Measurements from ENCODE around the gene WFDC2.

WFDC2 gene

DNA sequence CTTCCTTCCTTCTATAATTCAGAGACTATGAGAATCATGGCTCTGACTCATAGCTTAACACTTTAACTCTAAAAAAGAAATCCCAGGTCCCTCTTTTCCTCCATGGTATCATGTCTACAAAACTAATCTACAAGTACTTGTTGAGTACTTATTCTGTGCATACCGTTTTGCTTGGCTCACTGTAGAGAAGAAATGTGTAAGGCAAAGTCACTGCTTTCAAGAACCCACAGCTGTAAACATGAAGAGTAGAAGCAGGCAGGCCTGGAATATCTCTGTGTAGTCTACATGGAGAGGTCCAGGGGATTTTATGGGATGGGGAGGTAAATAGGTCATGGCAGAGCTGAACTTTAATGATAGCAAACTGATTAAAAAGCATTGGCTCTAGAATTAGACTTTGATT is 32.0 kb downstream of the WFDC2 start:
- no peak for DNase-seq

DNA sequence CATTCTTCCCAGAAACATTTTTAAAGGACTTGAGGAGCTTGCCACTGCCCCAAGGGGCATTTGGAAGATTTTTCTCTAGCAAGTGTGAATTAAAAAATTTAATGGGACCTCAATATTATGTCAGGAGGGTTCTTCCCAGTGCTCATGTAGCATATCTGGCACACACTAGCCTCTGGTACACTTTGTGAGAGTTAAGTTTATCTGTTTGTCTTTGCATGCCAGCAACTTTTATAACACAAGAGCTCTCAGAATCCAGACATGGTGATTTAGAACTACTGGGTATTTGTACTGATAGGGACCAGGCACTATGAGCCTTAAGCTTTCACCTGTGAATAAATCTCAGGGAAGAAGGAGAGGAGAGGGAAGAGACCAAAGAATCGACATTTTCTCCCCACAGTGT is 33.0 kb downstream of the WFDC2 start:
- DNase-seq = no peak

DNA sequence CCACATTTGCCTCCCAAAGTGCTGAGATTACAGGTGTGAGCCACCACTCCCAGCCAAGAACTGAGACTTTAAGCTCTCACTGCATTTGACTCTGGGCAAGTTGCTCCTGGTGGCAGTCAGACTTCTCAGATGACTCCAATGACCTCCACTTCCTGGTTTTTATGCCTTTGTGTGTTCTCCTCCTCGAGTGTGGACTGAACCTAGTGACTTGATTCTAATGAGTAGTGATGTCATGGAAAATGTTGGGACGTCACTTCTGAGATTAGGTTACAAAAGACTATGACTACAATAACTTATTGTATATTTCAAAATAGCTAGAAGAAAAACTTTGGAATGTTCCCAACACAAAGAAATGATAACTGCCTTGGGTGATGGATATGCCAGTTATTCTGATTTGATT is 33.9 kb downstream of the WFDC2 start:
- DNase-seq = no peak

GRCh38 chr20:45506398-45506797 is 36.8 kb downstream of the WFDC2 start:
- no peak for DNase-seq

DNA sequence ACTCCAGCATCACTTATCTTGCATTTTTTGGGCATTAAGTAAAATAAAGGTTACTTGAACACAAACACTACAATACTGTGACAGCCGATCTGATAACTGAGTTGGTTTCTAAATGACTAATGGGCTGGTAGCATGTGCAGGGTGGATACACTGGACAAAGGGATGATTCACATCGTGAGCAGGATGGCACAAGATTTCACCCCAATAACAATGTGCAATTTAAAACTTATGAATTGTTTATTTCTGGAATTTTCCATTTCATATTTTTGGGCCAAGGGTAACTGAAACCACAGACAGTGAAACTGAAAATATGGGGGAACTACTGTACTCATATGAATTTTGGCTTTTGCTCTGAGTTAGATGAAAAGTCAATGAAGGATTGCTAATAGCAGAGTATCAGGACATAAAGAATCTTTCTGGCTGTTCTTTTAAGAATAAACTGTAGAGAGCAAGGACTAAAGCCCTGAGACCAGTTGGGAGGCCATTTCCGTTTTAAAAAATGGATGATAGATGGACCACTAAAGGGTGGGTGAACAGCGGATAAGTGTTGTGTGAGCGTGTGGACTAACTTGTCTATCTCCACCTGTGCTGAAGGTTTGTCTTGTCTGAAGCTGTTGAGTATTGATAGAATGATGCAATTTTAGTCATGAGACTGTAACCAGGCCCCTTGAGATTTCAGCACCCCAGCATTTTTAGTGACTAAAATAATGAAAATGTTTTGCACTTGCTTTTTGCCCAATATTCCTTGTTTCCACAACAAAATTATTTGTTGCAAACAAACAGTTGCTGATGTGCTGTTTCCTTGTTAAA is 37.7 kb downstream of the WFDC2 start:
- no peak for DNase-seq

DNA sequence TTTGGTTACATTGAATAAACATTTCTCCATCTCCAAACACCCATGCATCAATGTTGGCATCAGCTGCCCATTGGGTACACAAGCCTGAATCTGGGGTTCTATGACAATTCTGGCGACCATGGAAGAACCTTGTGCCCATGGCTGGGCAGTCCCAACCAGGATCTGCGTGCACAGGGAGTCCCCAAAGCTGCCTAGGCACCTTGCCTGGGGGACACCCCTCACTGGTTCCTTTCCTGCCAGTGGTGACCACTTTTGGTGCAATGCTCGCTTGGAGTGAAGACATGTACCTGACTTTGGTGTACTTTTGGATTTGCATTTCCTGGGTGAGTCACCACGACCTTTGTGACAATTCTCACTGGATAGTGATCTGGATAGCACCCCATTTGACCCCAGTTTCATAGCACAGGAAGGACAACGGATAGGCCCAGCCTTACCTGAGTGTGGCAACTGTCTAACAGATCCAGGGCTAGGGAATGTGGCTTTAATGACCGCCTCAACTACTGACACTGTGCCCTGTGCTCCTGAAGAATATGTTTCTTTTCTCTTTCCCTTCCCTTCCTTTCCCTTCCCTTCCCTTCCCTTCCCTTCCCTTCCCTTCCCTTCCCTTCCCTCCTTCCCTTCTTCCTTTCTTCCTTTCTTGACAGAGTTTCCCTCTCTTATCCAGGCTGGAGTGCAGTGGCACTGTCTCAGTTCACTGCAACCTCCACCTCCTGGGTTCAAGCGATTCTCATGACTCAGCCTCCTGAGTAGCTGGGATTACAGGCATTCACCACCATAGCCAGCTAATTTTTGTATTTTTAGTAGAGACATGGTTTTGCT is 38.7 kb downstream of the WFDC2 start:
- no peak for DNase-seq

DNA sequence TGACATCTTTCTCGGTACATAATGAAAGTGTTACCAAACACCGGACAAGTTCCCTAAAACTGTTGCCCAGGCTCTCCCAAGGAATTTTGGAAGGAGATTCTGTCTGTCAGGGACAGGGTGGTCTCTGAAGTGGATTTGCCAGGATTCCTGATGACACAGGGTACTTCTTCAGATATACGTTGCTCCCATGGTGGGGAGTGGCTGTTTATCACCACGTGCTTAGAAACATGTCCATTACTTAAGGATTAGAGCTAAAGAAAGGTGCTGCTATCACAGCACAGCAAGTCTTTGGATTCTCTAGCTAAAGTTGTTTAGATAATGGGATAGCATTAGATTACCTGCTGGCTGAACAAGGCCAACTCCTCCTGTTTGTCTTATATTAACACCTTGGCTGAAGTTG is 39.5 kb downstream of the WFDC2 start:
- DNase-seq = no peak

DNA sequence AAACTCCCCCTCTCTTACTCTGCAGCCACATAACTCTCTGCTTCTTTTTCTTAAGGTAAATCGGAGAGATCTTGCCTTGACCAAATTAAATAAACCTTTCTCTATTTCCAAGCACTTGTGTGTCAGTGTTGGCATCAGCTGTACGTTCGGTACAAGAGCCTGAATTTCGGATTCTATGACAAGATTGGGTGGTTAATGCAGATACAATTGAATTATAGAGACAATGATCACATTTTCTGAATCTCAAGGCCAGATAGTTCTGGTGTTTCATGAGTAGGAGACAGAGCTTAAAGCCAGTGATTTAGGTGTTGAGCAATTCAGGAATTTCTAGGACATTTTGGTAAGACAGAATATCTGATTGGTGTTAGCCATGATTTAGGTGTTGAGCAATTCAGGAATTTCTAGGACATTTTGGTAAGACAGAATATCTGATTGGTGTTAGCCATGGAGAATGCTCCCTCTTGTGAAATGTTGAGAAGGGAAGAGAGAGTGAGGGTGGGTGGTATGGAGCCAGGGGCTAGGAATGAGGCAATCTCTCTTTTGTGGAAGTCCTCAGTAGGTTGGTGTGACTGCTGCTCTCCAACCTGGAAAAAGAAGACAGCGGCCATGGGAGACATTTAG is 40.8 kb downstream of the WFDC2 start:
- DNase-seq = no peak

DNA sequence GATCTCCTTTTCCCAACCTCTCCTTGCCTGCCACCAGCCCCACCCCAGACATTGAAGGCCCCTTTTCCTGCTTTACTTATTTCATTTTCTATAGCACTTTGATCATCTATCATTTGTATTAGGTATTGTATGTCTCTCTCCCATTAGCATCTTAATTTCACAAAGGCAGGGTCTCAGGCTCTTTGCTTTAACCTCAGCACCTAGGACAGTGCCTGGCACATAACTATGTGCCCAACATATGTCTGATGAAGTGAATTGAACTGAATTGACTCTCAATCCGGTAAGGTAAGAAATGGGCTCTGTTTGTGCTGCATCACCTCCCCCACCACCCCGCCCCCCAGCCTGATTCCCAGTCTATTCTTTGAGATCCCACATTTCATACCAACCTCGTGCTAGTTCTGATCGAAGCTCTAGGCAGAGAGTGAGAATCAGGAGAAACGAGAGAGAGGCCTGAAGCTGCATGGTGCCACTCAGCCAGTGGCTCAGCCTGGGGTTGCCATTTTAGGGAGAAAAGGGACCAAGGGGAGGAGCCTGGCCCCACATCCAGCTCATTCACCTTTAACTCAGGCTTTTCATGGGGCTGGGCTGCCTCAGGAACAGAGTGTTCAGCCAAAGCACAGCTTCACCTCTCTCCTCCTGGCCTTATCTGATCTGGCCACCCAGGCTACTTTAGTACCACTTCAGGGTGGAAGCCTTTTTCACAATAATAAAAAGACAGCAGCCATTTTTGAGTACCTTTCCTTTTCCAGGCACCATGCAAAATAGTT is 45.8 kb downstream of the WFDC2 start, which contains the start of gene SPINT3:
SPINT3 (minus strand) TSS at position 476 of the 767 bp plus-strand sequence; CDS start at position 462, 14 bp downstream.
- no peak for DNase-seq

- DNase-seq = no peak
Observed at GRCh38 chr20:45518282-45518681, 48.7 kb downstream of the WFDC2 start.

DNA sequence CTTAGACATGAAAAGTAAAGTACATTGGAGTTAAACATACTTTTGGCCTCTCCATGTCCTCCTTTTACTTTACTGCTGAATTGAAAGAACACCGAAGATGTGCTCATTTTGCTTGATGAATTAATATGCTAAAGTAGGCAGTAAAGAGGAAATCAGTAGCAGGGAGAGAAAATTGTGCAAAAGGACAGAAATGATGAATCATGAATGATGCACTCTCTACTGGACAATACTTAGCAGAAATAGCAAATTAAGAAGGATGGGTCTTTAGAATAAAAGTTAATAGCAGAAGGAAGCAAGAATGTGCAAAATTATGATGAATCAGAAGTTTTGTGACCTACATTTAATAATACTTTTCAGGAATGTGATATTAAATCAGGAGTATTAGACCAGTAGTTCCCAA is 54.3 kb downstream of the WFDC2 start:
- no peak for DNase-seq

DNA sequence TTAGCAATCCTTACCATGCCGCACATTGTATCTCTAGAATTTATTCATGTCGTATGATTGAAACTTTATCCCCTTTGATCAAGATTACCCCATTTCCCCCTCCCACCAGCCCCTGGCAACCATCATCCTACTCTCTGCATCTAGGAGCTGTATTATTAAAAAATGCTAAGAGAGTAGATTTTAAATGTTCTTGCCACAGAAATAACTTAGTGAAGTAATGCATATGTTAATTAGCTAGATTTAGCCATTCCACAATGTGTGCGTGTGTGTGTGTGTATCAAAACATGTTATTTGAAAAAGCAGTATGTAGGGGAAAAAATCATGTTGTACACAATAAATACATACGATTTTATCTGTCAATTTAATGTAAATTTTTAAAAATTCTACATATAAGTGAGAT is 57.7 kb downstream of the WFDC2 start:
- no peak for DNase-seq

All from EL (cell line).